Neuronal stem cell (in vitro differentiated cells): Measurements from ENCODE around the gene TBC1D10A.

Experiments used
- DNase-seq: peaks from one replicate; pipeline ENCODE4 v3.0.0-alpha.2; 2013; ENCODE audit warnings: low spot score
- H2AFZ ChIP-seq: one replicate; pipeline ENCODE4 v1.6.1; 2013; ENCODE audit warnings: mild to moderate bottlenecking, low read length, inconsistent platforms
- H2AK5ac ChIP-seq: 2 replicates; pipeline ENCODE4 v1.6.1; 2013; ENCODE audit warnings: low read depth, mild to moderate bottlenecking, inconsistent platforms, low read length, moderate library complexity, mixed read lengths
- H2BK120ac ChIP-seq: 2 replicates; pipeline ENCODE4 v1.6.1; 2013; ENCODE audit warnings: low read depth, mild to moderate bottlenecking, inconsistent platforms, low read length, moderate library complexity, mixed read lengths
- H2BK12ac ChIP-seq: one replicate; pipeline ENCODE4 v1.6.1; 2013; ENCODE audit warnings: low read length, inconsistent platforms
- H2BK15ac ChIP-seq: 2 replicates; pipeline ENCODE4 v1.6.1; 2013; ENCODE audit warnings: mild to moderate bottlenecking, low read length, inconsistent platforms, mixed read lengths
- H2BK5ac ChIP-seq: one replicate; pipeline ENCODE4 v1.6.1; 2013; ENCODE audit warnings: inconsistent platforms, mild to moderate bottlenecking, low read length, moderate library complexity
- H3K14ac ChIP-seq: one replicate; pipeline ENCODE4 v1.6.1; 2013; ENCODE audit warnings: low read length, inconsistent platforms
- H3K18ac ChIP-seq: 2 replicates; pipeline ENCODE4 v1.6.1; 2013; ENCODE audit warnings: low read length, inconsistent platforms
- H3K23ac ChIP-seq: 2 replicates; pipeline ENCODE4 v1.6.1; 2013; ENCODE audit warnings: low read depth, mild to moderate bottlenecking, mixed read lengths, low read length, inconsistent platforms; ENCODE audit not compliant: poor library complexity
- H3K27ac ChIP-seq: replicated peaks from 3 replicates; pipeline ENCODE4 v1.5.1; 2013; ENCODE audit warnings: low read length, inconsistent platforms
- H3K27me3 ChIP-seq, 3 experiments: 2 replicates each; pipeline ENCODE4 v1.6.1; 2013; ENCODE audit warnings: low read length in 3 of 3, mild to moderate bottlenecking in 2 of 3, inconsistent platforms in 1 of 3, low read depth in 1 of 3, mixed read lengths in 1 of 3, moderate library complexity in 1 of 3; ENCODE audit not compliant: control insufficient read depth in 3 of 3, insufficient read depth in 3 of 3
- H3K36me3 ChIP-seq, 2 donors: replicated peaks in 1 of 2; 2 replicates each; pipeline ENCODE4 v1.6.1; 2013; ENCODE audit warnings: low read length in 2 of 2; ENCODE audit not compliant: control insufficient read depth in 2 of 2, insufficient read depth in 2 of 2
- H3K4ac ChIP-seq: 2 replicates; pipeline ENCODE4 v1.6.1; 2013; ENCODE audit warnings: inconsistent platforms, mild to moderate bottlenecking, low read length, moderate library complexity
- H3K4me1 ChIP-seq, 2 donors: 1 replicate in 1 of 2; 2 replicates in 1 of 2; pipeline ENCODE4 v1.6.1; 2013; ENCODE audit warnings: low read length in 2 of 2, low read depth in 1 of 2; ENCODE audit not compliant: control insufficient read depth in 2 of 2, insufficient read depth in 1 of 2
- H3K4me2 ChIP-seq: one replicate; pipeline ENCODE4 v1.6.1; 2013; ENCODE audit warnings: mild to moderate bottlenecking, low read length, inconsistent platforms; ENCODE audit not compliant: insufficient read depth, poor library complexity, severe bottlenecking
- H3K4me3 ChIP-seq, 2 donors: 2 replicates each; pipeline ENCODE4 v1.5.1; 2013; ENCODE audit warnings: low read length in 2 of 2, mild to moderate bottlenecking in 2 of 2, inconsistent platforms in 1 of 2, moderate library complexity in 1 of 2
- H3K79me1 ChIP-seq: one replicate; pipeline ENCODE4 v1.6.1; 2013; ENCODE audit warnings: low read depth, mild to moderate bottlenecking, inconsistent platforms, low read length, moderate library complexity
- H3K9ac ChIP-seq: one replicate; pipeline ENCODE4 v1.6.1; 2013; ENCODE audit warnings: mild to moderate bottlenecking, low read depth, low read length, inconsistent platforms; ENCODE audit not compliant: poor library complexity
- H3K9me3 ChIP-seq, 2 donors: replicated peaks in 1 of 2; 2 replicates each; pipeline versions ENCODE3 to v1.6.1; 2013; ENCODE audit warnings: low read length in 2 of 2, mild to moderate bottlenecking in 2 of 2, inconsistent platforms in 1 of 2, low read depth in 1 of 2, mixed read lengths in 1 of 2, moderate library complexity in 1 of 2; ENCODE audit not compliant: control insufficient read depth in 2 of 2, insufficient read depth in 1 of 2
- H4K8ac ChIP-seq: one replicate; pipeline ENCODE4 v1.6.1; 2013; ENCODE audit warnings: low read depth, mild to moderate bottlenecking, inconsistent platforms, low read length, moderate library complexity
- H4K91ac ChIP-seq: one replicate; pipeline ENCODE4 v1.6.1; 2013; ENCODE audit warnings: low read length, low read depth, mild to moderate bottlenecking, inconsistent platforms; ENCODE audit not compliant: poor library complexity
- WGBS, 2 donors: extraction: QIAGEN DNeasy Blood & Tissue Kit; methylation state at CpG; one replicate each; pipeline ENCODE4 v1.1.7; 2013; ENCODE audit warnings: missing lambda C conversion rate in 2 of 2, mixed read lengths in 1 of 2; ENCODE audit not compliant: insufficient read length in 2 of 2, insufficient replicate concordance in 1 of 2; ENCODE audit errors: extremely low coverage in 2 of 2; 5-methylcytosine and 5-hydroxymethylcytosine counted together

Gene TBC1D10A

GRCh38 chr22:30244641-30245040 is 82.1 kb downstream of the TBC1D10A start:
- peaks cover 0 to 11% (median 0%) of the 10 kb centered on the region in 3 experiments for H3K27me3 ChIP-seq
- H4K8ac ChIP-seq = no peak overlapping the region
- peak overlapping the region; percentile 83 for H2BK120ac ChIP-seq
- H2BK12ac ChIP-seq = no peak overlapping the region
- H3K36me3 ChIP-seq = peaks cover 3 to 13% of the 10 kb centered on the region in 2 donors
- peaks cover 19 to 28% of the 10 kb centered on the region in 2 donors for H3K4me1 ChIP-seq
- peak overlapping the region; percentile 43 for H3K4ac ChIP-seq
- H3K9me3 ChIP-seq = peaks cover 0 to 2% of the 10 kb centered on the region in 2 donors
- H3K79me1 ChIP-seq = peaks cover 2% of the 10 kb centered on the region
- no peak overlapping the region for H3K18ac ChIP-seq
- peak overlapping the region; percentile 18 for H3K23ac ChIP-seq
- no CpG with 5 or more reads among the region's 5 CpGs for WGBS, 2 donors
- peak overlapping the region; percentile 75 for H2BK5ac ChIP-seq
- no peak overlapping the region for H3K9ac ChIP-seq
- no peak overlapping the region for H3K27ac ChIP-seq
- H2AFZ ChIP-seq = no peak overlapping the region
- peak overlapping the region; percentile 73 for H2AK5ac ChIP-seq
- no peak overlapping the region for H3K4me2 ChIP-seq
- H2BK15ac ChIP-seq = peak overlapping the region; percentile 8
- peak overlapping the region in 1 of 2 donors; percentile 62 for H3K4me3 ChIP-seq
- no peak for DNase-seq
- H3K14ac ChIP-seq = no peak overlapping the region
- H4K91ac ChIP-seq = no peak overlapping the region

DNA sequence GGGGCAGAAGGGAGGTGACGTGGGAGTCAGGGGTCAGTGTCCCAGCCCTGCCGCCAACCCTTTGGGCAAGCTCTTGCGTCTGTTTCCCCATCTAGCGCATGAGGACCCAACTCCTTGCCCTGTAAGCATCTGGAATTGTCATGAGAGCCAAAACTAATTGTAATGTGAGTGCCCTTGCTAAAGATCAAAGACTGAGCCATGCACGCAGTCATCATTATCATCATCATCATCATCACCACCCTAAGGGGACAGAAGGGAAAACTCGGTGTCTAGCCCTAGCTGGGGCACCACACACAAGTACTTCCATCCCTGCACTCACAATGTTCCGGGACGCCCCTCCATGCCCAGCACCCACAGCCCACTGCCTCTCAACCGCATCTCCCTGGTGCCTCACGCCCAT is 82.7 kb downstream of the TBC1D10A start:
- Histone ChIP-seq H2AFZ (no peak overlapping the region), H3K79me1 (peaks cover 2% of the 10 kb centered on the region), H2AK5ac (peak overlapping the region; percentile 96), H3K9me3 (peaks cover 0 to 2% of the 10 kb centered on the region in 2 donors), H3K27me3 (peaks cover 0 to 11% (median 0%) of the 10 kb centered on the region in 3 experiments), H3K23ac (peak overlapping the region; percentile 73), H2BK120ac (peak overlapping the region; percentile 83), H4K8ac (no peak overlapping the region), H3K4ac (peak overlapping the region; percentile 98), H3K18ac (peak overlapping the region; percentile 81), H3K4me2 (no peak overlapping the region), H3K27ac (no peak overlapping the region), H3K36me3 (peaks cover 3 to 13% of the 10 kb centered on the region in 2 donors), H3K14ac (peak overlapping the region; percentile 71), H3K9ac (no peak overlapping the region), H2BK15ac (peak overlapping the region; percentile 89), H3K4me3 (peak overlapping the region in 1 of 2 donors; percentile 36), H2BK5ac (peak overlapping the region; percentile 75), H2BK12ac (peak overlapping the region; percentile 94), H3K4me1 (peaks cover 14 to 24% of the 10 kb centered on the region in 2 donors), H4K91ac (no peak overlapping the region)
- no peak for DNase-seq
- WGBS, 2 donors = no CpG with 5 or more reads among the region's 10 CpGs

GRCh38 chr22:30243661-30244060 is 83.1 kb downstream of the TBC1D10A start:
- no peak overlapping the region for H3K4me2 ChIP-seq
- H3K4ac ChIP-seq = no peak overlapping the region
- peak overlapping the region; percentile 83 for H2BK120ac ChIP-seq
- no peak overlapping the region for H3K27ac ChIP-seq
- peaks cover 2% of the 10 kb centered on the region for H3K79me1 ChIP-seq
- H2AK5ac ChIP-seq = peak overlapping the region; percentile 96
- no peak for DNase-seq
- no peak overlapping the region for H4K8ac ChIP-seq
- H3K4me3 ChIP-seq = peak overlapping the region in 1 of 2 donors; percentile 36
- peaks cover 0 to 11% (median 0%) of the 10 kb centered on the region in 3 experiments for H3K27me3 ChIP-seq
- H3K4me1 ChIP-seq = peaks cover 14 to 22% of the 10 kb centered on the region in 2 donors
- H3K18ac ChIP-seq = peak overlapping the region; percentile 81
- H3K9me3 ChIP-seq = peaks cover 0 to 2% of the 10 kb centered on the region in 2 donors
- peaks cover 3 to 13% of the 10 kb centered on the region in 2 donors for H3K36me3 ChIP-seq
- H2BK5ac ChIP-seq = peak overlapping the region; percentile 75
- peak overlapping the region; percentile 94 for H2BK12ac ChIP-seq
- H2AFZ ChIP-seq = no peak overlapping the region
- H3K9ac ChIP-seq = no peak overlapping the region
- H2BK15ac ChIP-seq = peak overlapping the region; percentile 89
- no peak overlapping the region for H4K91ac ChIP-seq
- peak overlapping the region; percentile 71 for H3K14ac ChIP-seq
- no CpG with 5 or more reads among the region's 22 CpGs for WGBS, 2 donors
- peak overlapping the region; percentile 91 for H3K23ac ChIP-seq
